Stimulated activated CD4-positive, alpha-beta T cell treated with anti-CD3 and anti-CD28 coated beads, TNF-alpha, amount 100 ng/mL, for 24 hours (primary cell): ENCODE data around the gene MAPRE3.

Source experiments
- DNase-seq, 3 experiments: peaks; one replicate each; pipeline ENCODE4 v3.0.0-alpha.2; 2020; ENCODE audit warnings: low read depth in 3 of 3

MAPRE3 gene

DNA sequence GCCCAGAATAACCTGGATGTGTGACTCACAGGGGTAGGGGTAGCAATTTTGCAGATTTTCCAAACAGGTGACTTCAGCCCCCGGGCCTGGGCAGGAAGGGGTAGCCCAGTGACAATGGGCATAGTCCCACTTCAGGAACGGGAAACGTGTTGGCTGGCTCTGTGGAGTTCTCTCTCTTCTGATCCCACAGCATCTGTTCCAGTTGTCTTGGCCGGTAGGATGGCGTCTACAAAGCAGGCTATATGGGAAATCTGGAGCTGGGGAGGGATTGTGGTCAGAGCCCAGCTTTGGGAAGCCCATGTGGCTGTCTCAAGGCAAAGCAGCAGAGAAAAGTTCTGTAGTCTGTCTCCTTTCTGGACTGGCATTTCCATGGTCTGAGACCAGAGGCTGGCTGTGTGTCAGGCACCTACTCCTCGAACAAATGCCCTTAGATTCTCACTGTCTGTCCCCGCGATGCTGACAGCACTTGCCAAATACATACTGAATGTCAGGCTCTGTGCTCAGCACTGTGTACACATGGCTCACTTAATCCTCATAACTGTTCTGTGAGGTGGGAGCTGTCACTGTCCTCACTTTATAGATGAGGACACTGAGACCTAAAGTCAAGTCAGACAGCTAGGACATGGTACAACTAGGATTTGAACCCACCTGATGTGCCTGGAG lies 44.5 kb downstream of the MAPRE3 start:
- DNase-seq = no peak

DNA sequence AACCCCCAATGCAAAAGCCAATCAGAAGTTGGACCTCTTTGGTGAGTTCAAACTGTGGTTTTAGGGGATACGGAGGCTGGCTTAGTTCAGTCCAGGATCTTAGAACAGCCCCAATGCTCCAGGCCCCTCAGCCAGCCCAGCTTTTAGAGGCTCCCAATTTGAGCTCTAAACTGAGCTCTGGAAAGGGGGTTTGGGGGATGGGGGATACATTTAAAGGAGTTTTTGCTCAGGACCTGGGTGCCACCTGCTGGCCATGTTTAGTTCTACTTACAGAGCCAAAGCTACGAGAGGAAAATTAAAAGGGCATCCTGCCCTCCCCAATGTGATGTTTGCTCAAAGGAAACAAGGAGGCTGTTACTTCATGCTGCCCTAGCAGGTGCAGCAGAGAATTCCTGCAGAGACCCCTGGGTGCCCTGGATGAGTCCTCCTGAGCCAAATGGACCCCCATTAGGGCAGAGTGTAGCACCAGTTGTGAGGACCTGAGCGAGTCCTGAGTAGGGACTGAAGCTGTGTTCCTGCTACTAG lies 46.4 kb downstream of the MAPRE3 start:
- peak; percentile 14 to 38 (median 22) for DNase-seq

DNA sequence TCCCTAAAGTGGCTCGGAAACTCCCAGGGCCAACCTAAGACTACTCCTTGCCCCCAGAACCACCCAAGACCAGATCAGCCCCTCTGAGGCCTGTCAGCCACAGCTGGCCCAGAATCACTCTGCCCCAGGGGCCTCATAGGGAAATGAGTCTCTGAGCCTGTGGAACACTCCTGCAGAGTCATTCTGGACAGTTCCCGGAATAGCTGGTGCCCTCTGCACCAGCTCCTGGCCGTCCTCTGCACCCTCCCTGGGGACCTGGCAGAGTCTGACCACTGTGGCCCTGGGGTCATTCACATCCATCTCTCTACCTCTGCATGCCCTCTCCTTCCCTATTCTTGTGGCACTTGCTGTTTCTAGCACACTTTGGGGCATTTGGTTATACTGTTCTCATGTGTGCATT lies 47.7 kb downstream of the MAPRE3 start:
- no peak for DNase-seq

DNA sequence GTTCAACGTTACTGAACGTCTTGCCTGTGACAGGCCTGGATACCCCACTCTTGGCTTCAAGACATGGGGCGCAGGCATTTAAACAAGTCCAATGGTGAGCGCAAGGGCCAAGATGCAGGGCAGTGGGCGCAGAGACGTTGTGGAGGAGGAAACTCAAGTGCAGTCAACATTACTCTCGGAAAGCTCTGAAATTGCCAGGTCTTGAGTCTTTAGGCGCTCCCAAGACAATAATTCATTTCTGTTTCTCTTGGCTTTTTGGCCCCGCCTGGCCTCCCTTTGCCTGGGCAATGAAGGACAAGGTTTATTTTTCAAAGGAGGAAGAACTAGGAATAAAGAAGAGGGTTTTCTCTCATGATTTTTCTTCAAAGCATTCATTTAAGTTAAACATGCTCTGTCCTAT lies 49.0 kb downstream of the MAPRE3 start:
- no peak for DNase-seq

DNA sequence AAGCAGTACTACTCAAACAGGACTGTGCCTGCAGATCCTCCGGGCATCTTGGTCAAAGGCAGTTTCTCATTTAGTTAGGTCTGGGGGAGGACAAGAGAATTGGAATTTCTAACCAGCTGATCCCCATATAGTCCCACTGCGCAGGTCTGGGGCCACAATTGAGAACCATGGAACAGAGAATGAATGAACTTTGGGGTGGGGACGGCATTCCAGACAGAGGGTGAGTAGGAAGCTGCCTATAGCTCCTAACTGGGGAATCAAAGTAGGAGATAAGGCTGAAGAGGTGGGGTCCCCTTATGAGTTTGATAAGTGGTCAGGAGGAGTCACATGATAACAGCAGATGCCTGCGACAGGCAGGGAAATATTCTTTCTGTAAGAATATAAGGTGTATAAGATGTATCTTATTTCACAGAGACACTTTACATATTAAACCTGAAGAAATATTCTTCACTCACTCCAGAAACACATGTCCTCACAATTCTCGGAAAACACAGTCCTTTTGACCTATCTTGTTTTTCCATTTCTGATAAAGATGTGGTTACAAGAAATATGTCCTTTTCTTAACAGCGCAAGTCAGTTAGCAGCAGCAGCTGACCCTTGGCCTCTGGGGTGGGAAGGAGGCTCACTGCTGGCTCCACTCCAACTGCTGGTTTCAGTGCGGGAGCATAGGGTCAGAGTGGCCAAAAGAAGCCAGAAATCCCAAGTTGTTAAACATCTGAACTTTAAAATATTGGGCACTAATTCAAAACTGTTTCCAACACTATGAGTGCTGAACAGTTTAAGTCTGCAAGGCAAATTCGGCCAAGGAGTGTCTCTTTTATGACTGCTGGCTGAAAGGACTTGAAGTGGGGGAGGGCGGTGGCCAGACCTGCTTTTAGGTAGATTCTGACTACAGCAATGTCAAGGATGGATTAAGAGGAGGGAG lies 49.8 kb downstream of the MAPRE3 start:
- no peak for DNase-seq

DNA sequence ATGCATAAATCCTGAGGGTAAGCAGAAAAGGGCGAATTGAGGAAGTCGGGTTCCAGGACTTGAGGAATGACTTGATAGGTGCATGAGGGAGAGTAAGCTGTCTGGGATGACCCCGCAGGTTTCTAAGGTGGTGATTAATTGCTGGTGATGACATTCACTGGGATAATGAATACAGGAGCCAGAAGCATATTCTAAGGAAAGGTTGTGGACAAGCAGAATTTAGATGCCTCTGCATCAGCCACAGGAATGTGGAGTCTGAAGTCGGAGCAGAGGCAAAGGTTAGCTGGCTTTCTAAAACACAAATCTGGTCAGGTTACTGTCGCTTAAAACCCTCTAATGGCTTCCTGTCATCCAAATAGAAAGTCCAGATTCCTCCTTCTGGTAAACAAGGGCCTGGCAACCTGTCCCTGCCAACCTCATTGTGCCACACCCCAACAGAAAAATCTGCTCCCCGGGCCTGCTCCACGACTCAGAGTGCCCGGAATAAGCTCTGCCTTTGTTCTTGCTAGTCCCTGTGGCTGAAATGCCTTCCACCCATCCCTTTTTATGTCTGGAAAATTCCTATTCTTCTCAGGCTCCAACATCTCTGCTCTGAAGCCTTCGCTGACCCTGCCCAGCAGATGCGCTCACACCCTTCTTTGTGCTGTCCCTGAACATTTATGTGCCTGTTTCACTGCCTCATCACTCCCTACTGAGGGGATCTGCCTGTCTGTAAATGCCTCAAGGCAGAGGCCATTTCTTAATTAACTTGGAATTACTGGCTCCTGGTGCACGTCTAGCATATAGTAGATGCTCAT lies 51.0 kb downstream of the MAPRE3 start:
- no peak for DNase-seq

DNA sequence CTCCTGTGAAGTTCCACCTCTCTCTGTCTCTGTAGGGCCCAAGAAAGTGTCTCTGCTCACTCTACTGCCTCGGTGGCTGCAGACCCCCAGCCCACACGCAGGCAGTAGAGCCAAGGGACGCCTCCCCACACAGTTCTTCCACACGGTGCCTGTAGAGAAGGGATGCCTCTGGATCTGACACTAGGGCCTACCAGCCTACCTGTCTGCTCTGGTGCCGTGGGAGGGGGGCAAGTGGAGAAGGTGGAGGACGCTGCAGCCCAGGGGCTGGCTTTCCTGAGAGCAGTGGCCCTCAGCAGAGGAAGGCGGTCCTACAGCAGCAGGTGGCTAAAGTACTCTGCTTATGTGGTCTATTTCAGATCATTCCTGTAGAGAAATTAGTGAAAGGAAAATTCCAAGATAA lies 53.3 kb downstream of the MAPRE3 start:
- no peak for DNase-seq

DNA sequence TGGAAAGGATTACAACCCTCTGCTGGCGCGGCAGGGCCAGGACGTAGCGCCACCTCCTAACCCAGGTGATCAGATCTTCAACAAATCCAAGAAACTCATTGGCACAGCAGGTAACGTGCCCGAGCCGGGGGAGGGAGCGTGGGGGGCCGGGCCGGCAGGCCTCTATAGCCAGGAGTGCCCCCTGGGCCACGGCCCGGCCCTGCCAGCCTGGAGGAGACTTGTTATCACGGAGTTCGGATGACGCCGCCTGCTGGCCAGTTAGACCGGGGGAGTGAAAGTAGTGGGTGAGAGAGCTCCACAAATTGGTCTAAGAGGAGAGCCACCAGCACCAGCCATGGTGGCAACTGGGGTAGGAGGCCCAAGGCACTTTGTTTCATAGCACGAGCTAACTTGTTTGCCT lies 53.8 kb downstream of the MAPRE3 start:
- no peak for DNase-seq

DNA sequence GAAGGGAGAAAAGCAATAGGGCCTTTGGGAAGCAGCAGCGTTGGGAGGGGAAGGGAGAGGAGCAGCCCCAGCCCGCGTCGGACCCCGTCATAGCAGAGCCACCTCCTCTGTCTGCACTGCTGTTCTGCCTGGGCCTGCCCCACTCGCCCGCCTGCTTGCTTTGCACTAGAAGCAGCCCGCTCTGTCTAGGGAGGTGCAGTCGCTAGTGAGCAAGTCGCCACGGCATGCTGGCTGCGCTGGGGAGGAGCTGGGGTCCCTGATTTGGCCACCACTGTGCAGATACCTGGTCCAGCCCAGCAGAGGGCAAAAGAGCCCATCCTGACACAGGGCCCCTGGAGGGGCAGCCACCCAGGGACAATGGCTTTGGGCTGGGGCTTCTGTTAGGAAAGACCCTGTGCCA lies 54.4 kb downstream of the MAPRE3 start:
- no peak for DNase-seq

DNA sequence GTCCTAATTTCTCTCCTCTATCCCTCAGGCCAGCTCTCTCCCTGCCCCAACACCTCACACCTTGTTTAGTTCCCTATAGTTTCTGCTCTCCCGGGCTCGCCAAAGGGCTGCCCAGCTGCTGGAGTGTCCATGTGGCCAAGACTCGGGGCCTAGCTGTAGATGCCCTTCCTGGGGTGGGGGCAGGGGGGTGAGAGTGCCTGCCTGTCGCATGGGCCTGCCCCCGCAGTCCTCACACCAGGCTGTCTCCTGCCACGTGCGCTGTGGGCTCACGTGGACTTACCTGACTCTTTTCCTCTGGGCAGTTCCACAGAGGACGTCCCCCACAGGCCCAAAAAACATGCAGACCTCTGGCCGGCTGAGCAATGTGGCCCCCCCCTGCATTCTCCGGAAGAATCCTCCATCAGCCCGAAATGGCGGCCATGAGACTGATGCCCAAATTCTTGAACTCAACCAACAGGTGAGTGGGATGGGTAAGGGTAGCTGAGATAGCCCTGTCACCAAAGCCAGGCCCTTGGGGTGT lies 54.9 kb downstream of the MAPRE3 start:
- DNase-seq = no peak

DNA sequence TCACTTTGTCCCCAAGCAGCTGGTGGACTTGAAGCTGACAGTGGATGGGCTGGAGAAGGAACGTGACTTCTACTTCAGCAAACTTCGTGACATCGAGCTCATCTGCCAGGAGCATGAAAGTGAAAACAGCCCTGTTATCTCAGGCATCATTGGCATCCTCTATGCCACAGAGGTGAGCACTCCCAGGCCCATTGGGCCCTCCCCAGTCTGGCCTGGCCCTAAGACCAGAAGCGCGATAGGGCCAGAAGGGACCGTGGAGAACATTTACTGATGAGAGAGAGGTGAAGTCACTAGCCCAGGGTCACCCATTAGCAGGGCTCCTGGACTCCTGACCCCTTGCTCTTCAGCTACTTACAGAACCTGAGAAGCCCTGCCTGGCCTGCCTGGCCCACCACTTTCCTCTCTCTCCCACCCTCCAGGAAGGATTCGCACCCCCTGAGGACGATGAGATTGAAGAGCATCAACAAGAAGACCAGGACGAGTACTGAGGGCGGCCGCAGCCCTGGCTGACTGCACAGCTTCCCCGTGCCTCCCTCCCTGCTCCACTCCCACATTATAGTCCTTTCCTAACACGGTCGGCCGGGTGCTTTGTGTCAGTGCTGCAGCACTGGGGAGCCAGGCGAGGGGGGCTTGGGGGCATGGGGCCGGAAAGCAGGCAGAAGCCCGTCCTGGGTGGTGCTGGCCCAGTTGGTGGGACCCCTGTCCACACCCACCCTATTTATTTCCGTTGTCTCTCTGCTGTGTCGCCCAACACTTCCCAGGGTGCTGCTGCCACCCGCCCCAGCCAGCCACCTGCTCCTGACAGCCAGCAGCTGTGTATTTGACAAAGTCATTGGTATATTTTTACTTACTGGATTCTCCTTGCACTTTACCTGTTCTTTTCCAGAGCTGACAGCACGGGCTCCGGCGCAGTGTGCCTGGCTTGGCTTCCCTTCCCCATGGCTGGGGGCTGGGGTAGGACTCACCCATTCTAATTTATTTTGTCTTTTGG lies 55.7 kb downstream of the MAPRE3 start:
- no peak for DNase-seq

DNA sequence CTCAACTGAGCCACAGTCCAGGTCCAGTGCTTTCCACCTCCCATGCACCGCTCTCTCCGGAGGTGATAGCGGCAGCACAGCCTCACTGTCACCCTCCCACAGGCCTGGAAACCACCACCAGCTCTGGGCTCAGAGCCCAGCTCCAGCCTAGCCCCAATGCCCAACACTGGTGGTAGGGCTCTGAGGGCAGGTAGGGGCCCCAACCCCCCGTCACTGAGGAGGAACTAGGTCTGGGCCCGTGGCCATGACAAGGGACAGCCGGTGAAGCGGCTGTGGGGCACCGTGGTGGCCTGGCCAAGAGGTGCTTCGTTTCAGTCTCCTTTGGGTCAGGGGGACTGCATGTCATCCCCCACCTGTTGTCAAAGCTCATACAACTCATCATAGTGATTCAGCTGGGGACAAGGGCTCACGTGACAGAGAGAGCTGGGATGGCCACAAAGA lies 56.8 kb downstream of the MAPRE3 start:
- DNase-seq = no peak

DNA sequence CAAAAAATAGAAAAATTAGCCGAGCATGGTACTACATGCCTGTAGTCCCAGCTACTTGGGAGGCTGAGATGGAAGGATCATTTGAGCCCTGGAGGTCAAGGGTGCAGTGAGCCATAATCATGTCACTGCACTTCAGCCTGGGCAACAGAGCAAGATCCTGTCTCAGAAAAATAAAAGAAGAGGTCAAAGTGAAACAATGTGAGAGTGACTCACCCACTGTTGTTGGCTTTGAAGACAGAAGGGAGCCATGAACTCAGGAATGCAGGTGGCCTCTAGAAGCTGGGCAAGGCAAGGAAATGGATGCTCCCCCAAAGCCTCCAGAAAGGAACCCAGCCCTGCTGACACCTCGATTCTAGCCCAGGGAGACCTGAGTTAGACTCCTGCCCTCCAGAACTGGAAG lies 58.6 kb downstream of the MAPRE3 start:
- no peak for DNase-seq

DNA sequence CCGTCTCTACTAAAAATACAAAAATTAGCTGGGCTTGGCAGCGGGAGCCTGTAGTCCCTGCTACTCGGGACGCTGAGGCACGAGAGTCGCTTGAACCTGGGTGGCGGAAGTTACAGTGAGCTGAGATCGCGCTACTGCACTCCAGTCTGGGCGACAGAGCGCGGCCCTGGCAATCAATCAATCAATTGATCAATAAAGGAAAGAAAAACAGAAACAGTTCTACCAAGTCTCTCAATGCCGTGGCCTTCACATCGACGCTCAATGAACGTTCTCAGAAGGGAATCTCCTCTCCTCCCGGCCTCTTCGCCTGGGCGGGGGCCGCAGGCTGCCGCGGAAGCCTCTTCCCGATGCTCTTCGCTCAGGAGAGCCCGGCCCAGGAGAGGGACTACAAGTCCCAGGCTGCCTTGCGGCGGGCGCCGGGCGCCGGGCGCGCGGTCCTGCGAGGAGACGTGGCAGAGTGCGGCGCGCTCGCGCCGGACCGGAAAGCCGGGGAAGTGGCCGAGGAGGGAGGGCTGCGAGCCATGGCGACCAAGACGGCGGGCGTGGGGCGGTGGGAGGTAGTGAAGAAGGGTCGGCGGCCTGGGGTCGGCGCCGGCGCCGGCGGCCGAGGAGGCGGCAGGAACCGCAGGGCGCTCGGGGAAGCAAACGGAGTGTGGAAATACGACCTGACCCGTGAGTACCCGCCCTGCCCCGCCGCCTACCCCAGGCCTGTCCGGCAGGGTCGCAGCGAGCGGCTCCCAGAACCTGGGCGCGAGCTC lies 62.2 kb downstream of the MAPRE3 start, which contains the start of gene TMEM214:
Gene TMEM214 (plus strand): TSS at position 471 of the 758 bp plus-strand sequence. CDS start 51 bp downstream, at position 522.
- peak; percentile 59 to 87 (median 73) for DNase-seq

DNA sequence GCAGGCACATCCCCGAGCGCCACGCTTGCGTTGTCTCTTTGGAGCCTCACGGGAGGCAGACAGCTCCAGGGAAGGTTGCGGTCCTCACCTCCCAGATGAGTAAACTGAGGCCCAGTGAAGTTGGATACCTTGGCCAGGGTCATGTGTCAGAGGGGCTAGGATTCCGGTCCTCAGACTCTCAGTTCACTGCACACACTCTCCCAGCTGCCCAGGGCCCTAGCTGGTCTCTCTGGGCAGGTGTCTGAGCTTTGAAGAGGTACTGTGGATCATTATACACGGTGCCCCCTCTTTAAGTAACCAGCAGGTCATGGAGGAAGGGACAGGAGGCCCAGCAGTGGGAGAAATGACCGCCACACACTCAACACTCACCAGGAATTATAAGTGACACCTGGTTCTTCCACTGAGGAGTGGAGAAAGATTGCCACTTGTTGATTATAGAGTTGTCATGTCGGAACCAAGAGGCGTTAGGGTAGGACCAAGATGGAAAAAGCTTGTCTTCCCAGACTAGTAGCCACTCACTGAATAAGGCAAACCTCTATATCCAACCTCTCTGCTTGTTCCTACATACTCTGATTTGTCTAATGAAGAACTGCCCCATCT lies 62.9 kb downstream of the MAPRE3 start:
- DNase-seq = no peak

DNA sequence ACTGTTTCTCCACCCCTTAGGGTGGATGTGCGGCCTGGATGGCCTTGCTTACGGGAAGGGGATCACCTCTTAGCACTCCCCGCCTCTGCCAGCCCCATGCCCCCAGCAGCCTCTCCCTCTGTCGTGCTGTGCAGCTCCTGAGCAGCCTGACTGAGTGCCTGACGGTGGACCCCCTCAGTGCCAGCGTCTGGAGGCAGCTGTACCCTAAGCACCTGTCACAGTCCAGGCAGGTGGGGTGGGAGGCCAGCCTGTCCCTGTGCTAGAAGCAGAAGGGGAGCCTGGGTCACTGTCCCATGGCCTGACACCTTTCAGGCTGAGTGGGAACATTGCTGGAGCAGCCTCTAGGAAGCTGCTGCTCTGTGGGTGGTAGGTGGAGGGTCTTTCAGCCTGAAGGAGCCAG lies 67.6 kb downstream of the MAPRE3 start:
- no peak for DNase-seq

DNA sequence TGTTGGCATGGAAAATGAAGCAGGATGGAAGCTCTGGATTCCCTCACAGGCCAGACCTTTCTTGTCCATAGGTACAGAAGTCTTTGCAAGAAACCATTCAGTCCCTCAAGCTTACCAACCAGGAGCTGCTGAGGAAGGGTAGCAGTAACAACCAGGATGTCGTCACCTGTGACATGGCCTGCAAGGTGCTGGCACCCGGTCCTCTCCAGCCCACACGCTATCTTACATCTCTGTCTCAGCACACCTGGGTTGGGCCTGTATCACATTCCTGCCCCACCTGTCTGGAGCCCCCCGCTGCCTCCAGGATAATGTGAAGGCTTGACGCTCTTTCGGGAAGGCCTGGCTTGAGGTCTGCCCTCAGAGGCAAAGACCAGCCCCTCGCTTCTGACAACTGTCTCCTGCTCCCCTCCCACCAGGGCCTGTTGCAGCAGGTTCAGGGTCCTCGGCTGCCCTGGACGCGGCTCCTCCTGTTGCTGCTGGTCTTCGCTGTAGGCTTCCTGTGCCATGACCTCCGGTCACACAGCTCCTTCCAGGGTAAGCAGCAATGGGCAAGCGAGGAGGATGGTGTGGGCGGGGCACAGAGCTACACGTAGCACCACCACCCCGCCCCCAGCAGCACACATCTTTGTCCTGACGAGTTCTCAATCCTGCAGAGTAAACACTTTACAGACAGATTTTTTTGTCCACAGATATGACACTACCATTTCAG lies 68.3 kb downstream of the MAPRE3 start:
- DNase-seq = no peak

DNA sequence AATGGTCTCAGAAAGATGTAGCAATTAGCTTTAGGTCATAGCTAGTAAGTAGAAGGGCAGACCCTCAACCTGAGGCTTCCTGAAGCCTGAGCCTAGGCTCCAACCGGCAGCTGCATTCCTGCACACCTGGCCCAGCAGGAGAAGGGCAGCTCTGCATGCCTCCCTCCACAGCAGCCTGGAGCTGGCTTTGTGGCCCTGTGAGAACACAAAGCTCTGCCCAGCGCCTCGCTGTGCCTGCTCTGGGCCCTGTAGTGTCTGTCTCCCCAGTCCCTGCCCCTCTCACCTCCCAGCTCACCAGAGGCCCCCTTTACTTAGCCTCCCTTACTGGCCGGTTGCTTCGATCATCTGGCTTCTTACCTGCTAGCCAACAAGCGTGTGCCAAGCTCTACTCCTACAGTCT lies 69.0 kb downstream of the MAPRE3 start:
- no peak for DNase-seq

DNA sequence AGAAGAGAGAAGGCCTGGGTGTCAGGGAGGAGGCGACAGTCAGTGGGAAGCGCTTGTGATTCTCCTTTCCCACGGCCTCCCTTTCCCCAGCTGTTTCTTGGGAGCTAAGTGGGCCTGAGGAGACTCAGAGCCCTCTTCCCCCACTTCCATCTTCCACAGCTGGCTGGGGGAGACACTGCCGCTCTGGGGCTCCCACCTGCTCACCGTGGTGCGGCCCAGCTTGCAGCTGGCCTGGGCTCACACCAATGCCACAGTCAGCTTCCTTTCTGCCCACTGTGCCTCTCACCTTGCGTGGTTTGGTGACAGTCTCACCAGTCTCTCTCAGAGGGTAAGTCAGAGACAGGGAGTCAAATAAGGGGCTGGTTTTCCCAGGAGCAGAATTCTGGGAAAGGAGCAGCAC lies 69.4 kb downstream of the MAPRE3 start:
- no peak for DNase-seq
